CD4-positive, alpha-beta T cell treated with Interleukin-10 for 1 hour (primary cell): ENCODE results near the gene ABI3.
"Not testable (repeated sequence)": the region's sequence is repeated elsewhere in the genome, so short reads cannot be mapped to it uniquely, and the experiment has no call there.

Experiments used
- DNase-seq: peaks from one replicate; pipeline ENCODE4 v3.0.0-alpha.2; 2020

Gene ABI3, protein sequence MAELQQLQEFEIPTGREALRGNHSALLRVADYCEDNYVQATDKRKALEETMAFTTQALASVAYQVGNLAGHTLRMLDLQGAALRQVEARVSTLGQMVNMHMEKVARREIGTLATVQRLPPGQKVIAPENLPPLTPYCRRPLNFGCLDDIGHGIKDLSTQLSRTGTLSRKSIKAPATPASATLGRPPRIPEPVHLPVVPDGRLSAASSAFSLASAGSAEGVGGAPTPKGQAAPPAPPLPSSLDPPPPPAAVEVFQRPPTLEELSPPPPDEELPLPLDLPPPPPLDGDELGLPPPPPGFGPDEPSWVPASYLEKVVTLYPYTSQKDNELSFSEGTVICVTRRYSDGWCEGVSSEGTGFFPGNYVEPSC

DNA sequence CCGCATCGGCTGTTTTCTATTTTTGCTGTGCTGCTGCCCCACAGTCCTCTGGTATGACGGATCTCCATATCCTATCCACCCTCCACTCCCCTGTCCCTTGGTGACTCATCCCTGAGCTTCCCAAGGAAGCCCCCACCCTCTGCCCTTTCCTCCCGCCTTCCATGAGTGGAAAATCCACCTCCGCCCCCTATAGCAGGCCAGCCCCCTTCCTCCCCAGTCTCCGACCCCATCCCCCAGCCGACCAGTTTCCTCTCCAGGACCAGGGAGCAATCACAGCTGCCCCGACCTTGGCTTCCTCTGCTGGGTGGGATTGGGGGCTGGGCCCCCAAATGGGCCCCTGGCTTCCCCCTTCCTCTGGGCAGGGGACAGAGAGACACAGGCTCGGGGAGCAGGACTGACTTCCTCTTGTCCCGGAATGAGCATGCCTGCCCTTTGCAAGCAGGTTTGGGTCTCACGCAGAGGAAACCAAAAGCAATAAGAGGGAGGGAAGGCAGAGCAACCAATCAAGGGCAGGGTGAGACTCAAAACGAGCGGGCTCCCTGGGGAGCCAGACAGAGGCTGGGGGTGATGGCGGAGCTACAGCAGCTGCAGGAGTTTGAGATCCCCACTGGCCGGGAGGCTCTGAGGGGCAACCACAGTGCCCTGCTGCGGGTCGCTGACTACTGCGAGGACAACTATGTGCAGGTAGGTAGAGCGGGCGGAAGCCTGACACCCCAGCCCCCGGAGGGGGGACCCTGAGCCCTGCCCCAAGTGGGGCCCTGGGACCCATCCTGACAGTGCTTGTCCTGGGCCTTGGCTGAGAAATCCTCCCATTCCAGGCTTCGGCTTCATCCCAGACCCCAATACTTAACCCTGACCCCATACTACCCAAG, at the start of gene ABI3, which contains the start of gene GNGT2:
Gene ABI3 (plus strand): TSS at position 550 of the 872 bp plus-strand sequence. CDS start 18 bp downstream, at position 568.
Gene GNGT2 (minus strand): TSS at position 417 of the 872 bp plus-strand sequence. CDS start 3,152 bp downstream, outside the sequence.
- DNase-seq = peak; percentile 73

DNA sequence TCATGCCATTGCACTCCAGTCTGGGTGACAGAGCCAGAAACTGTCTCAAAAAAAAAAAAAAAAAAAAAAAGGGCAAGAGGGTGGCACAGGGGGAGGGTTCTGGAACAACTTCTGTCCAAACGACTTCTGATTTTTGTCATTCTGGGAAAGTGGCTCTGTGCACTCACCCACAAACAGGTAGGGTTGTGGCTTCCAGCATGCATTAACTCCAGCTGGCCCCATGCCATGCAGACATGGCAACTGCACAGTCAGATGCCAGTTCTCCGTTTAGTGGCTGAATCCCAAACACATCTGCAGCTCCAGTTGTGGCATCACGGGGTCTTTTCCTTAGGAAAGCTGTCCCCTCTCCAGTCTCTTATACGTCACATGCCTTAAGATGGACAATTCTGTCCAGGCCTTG, 47.6 kb upstream of the ABI3 start:
- DNase-seq = no peak

DNA sequence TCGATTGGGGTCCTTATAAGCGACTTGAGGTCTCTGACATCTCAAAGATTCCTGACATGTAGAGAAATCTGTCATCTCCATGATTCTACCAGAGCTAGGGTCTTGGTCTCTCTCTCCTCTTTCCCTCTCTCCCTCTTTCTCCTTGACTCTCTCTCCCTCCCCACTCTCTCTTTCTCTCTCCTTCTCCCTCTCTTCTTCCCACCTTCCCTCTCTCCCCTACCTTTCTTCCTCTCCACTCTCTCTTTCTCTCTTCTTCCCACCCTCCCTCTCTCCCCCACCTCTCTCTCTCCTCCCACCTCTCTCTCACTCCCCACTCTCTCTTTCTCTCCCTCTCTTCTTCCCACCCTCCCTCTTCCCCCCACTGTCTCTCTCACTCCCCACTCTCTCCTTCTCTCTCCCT, 45.4 kb upstream of the ABI3 start:
- DNase-seq = no peak

DNA sequence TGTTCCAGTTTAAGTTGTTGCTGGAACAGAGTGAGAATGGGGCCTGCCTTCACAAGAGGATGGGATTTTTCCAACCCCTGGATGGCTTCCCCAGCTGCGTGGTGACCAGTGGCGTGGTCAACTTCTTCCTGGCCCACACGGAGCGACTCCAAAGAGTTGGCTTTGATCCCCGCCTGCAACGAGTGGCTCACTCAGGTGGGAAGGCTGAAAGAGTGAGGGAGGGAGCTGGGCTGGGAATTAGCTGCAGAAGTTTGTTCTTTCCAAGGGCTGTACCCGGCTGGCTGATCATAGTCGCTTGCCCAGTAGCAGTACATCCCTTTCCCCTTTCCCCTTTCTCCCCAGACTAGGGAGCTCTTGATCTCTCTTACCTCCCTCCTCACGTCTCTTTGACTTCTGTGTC, 41.8 kb upstream of the ABI3 start:
- DNase-seq = no peak

DNA sequence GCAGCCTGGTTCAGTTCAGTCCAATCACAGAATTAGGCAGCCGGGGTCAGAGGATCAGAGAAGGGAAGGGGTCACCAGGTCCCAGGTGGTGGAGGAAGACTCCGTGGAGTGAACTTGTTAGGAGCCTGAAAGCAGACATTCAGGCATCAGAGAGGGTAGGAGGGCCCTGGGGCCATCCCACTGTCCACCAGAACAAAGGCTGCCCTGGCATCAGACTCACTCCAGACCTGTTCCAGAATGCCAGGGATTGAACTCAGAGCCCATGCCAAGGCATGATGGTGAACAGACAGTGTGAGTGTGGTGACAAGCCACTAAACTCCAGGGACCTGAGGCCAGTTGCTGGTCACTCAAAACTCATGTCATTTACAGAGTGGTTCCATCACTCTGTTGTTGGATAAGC, 40.3 kb upstream of the ABI3 start:
- DNase-seq = no peak

DNA sequence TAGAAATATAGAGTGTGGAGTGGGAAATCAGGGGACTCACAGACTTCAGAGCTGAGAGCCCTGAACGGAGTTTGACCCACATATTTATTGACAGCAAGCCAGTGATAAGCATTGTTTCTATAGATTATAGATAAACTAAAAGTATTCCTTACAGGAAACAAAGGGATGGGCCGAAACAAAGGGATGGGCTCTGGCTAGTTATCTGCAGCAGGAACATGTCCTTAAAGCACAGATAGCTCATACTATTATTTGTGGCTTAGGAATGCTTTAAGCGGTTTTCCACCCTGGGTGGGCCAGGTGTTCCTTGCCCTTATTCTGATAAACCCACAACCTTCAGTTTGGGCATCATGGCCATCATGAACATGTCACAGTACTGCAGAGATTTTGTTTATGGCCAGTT, 39.8 kb upstream of the ABI3 start:
- DNase-seq = not testable (repeated sequence)

DNA sequence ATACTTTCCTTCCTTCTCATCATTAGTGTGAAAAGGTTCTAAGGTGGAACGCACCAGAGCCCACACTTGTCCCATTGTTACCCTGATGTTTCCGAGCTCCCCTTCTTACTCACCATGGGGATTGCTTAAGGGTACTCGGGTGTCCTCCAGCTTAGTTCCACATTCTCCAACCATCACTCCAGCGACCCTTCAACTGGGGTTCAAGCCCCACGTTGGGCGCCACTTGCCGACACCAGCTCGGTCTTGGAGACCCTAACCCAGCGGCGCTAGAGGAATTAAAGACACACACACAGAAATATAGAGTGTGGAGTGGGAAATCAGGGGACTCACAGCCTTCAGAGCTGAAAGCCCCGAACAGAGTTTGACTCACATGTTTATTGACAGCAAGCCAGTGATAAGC, 34.5 kb upstream of the ABI3 start:
- not testable (repeated sequence) for DNase-seq

DNA sequence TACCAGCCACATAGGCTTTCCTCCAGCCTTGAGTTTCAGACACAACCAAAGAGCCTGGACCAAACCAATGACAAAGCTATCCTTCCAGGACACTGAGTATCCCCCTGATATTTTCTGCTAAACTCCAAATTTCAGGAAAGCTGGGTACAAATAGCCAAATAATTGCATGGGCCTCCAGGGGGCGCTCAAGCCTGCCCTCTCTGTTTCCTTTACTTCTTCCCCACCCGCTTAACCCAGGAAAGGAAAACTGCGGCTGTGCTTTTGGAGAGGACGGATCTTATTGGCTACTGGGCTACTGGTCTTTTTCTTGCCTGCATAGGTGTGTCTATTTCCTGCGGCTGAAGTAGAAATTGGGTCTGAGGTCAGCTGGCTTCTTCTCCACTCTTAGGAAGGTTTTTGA, 30.2 kb upstream of the ABI3 start:
- DNase-seq = peak; percentile 71

DNA sequence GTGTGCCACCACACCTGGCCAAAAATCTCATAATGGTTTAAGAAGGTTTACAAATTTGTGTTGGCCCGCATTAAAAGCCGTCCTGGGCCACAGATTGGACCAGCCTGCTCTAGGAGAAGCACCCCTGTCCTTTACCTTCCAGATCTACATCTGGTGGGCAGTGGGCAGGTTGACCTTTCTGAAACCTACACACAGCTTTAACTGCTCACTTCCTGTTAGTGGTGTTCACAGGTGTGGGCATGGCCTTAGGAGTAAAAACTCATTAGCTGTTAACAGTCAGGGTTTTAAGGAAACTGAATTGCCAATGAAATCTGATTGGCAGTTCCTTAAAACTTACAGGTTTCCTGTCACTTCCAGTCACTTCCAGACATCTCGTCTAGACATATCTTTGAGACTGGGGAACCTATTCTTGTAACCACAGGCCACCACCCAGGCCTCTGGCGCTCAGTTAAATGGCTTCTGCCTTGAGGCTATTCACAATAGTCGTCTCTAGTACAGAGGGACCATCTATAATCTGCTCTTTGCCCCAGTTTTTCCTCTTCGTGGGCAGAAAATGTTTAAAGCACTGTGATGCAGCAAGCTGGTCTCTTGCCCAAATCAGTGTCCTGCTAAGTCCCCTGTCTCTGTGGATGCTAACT, 29.4 kb upstream of the ABI3 start:
- no peak for DNase-seq

DNA sequence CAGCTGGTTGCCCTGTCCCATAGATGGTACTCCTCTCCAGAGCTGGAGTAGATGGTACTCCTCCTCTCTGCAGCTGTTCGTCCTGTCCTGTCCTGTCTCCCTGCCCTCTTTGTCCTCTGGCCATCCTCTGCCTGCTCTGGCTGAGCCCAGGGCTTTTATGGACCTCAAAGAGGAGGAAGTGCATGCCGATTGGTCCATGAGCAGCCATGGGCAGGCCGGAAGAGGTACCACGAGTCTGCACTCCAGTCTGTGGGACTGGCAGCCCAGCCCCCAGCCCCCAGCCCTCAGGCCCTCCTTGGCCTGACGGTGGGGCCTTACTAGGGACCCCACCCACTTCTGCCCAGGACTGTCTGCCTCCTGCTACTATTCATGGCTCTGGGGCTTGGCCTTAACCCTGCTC, 27.2 kb upstream of the ABI3 start:
- no peak for DNase-seq

DNA sequence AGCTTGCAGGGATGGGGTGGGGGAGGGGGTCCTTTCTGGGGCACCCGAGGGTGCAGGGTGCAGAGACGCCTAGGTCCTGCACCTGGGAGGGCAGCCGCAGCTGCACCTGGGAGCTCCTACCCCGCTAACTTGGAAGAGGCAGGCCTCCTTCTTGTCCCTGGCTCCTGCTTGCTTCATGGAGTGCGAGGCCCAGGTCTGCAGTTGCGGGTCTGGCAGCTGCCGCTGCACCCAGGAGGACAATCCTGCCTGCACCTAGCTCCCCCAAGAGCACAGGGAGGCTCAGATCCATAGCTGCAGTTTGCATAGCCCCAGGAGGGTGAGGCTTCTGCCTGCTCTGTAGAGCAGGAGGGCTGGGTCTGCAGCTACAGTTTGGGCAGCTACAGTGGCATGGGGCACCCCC, 26.7 kb upstream of the ABI3 start:
- no peak for DNase-seq

DNA sequence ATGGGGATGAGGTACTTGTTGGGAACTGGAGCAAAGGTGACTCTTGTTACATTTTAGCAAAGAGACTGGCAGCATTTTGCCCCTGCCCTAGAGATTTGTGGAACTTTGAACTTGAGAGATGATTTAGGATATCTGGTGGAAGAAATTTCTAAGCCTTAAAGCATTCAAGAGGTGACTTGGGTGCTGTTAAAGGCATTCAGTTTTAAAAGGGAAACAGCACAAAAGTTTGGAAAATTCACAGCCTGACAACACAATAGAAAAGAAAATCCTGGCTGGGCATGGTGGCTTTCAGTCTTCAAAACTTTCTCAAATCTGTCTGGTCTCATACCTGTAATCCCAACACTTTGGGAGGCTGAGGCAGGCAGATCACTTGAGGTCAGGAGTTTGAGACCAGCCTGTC, 26.0 kb upstream of the ABI3 start:
- DNase-seq = not testable (repeated sequence)

DNA sequence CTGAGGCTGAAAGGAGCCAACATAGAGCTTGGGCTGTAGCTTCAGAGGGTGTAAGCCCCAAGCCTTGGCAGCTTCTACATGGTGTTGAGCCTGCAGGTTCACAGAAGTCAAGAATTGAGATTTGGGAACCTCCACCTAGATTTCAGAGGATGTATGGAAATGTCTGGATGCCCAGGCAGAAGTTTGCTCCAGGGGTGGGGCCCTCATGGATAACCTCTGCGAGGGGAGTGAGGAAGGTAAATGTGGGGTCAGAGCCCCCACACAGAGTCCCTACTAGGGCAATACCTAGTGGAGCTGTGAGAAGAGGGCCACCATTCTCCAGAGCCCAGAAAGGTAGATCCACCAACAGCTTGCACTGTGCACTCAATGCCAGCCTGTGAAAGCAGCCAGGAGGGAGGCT, 25.1 kb upstream of the ABI3 start:
- DNase-seq = not testable (repeated sequence)

DNA sequence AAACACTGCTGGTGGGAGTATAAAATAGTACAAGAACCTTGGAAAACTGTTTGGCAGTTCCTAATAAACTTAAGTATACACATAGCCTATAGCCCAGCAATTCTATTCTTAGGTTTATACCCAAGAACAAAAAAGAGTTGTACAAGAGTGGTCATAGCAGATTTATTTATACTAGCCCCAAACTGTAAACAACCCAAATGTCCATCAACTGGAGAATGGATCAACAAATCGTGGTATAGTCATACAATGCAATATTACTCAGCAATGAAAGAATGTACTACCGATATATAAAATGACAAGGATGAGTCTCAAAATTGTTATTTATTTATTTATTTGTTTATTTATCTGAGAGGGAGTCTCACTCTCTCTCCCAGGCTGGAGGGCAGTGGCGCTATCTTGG, 23.2 kb upstream of the ABI3 start:
- no peak for DNase-seq

DNA sequence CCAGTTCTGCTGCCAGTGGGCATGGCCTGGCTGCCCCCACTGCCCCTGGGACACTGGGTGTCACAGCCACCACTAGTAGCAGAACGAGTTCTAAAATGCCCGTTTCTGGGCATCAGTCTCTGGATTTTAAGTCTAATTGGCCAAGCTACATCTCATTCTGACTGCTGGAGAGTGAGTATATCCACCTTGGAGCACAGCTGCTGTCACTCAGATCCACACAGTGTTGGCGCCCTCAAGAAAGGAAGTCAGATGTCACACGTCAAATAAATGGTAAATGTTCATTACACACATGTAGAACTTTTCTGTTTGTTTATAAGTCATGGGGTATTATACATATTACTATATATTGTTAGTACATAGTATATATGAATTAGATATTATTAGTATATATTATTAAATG, 19.6 kb upstream of the ABI3 start:
- no peak for DNase-seq

DNA sequence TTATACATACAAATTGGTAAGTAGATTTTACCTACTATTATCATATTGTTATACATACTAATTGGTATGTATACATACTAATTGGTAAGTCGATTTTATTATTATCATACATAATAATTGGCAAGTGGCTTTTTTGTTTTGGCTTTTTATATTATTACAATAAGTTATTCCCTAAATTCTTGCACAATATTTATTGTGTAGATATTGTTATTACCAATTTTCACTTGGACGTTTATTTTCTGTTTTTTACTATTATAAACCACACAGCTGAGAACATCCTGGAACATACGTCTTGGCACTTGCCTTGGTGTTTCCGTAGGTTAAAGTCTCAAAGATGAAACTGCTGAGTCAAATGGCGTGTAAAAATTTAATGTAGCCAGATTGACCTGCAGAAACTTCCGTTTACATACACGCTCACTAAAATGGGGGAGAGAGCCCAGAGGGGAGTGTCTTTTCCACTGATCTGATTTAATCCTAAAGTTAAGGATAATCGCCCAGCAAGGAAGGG, 19.0 kb upstream of the ABI3 start:
- DNase-seq = no peak

DNA sequence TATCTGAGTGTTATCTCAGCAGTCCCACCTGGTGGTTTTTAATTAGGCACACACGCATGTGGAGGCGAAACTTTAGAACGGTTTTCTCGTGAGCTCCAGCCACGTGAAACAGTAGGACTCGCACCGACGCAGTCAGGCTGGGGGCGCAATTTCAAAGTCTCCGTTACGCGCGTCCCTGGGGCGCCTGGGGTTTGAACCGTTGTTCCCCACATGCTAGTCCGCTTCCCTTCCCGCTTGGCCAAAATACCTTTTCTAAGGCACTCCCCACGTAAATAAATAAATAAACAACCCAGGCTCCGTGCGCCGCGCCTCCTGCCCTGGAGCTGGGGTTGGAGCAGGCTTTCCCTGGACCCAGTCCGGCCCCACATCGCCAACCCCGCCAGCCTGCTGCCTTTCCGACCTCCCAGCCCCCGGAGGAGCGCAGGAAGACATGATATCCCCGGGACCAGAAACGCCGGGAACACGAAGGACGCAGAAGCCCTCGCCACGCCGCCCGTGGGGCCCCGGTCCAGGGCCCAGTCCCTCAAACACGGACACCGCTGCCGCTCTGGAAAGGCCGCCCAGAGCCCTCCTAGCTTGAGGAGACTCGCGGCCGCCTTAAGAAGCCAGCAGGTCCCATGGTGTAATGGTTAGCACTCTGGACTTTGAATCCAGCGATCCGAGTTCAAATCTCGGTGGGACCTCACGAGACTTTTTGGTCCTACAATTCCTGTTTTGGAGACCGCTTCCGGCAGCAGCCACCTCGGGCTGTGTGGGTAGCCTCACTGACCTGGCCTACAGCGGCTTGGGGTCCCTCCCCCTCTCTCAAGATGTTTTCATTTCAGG, 18.4 kb upstream of the ABI3 start:
- DNase-seq = peak; percentile 91

DNA sequence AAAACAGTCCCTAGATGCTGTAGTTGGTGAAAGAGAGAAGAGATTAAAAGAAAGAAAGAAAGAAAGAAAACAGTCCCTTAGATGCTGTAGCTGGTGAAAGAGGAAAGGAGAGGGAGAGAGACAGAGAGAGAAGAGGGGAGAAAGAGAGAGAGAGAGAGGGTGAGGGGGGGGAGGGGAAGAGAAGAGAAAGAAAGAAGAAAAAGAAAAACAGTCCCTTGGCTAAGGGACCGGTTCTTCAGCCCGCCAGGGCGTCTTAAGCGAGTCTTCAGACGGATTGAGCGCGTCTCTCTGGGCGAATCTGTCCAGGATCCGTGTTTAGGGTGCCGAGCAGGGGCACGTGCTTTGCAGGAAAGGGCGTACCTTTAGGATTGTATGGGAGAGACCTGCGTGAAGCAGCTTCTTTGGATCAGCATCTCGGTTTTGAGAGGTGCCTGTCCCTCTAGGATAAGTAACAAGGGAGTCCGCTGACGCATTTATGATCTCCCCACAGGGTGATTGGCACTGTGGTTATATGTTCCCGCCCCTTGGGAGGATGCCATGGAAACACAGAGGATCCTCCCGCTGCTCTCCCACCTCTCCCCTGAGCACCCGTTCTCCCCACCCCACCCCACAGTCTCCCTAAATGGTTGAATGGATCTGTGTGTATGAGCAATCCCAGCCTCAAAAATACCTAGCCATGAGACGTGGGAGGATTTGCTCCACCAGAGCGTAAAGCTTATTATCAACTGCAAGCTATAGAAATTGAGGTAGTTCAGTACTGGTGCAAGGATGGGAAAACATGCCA, 16.8 kb upstream of the ABI3 start:
- peak; percentile 23 for DNase-seq

DNA sequence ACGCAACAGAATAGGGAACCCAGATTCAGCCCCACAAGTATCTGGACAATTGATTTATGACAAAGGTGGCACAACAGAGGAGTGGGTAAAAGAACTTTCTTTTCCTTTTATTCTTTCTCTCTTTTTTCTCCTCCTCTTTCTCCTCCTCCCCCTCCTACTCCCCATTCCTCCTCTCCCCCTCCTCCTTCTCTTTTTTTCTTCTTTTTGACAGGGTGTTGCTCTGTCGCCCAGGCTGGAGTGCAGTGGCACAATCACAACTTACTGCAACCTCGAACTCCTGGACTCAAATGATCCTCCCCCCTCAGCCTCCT, 16.3 kb upstream of the ABI3 start:
- no peak for DNase-seq

DNA sequence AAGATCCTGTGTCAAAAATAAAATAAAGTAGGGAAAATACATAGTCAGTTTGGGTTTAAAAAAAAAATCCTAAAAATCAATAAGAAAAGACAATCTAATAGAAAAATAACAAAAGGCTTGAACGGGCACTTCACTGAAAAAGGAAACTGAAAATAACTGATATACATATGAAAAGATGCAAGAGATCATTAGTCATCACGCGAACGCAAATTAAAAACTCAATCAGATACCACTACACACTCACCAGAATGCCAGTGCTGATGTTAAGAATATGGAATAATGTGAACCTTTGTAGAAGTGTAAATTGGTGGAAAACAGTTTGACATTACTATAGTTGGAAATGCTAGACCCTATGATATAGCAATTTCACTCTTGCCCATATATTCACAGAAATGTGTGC, 14.8 kb upstream of the ABI3 start:
- no peak for DNase-seq

DNA sequence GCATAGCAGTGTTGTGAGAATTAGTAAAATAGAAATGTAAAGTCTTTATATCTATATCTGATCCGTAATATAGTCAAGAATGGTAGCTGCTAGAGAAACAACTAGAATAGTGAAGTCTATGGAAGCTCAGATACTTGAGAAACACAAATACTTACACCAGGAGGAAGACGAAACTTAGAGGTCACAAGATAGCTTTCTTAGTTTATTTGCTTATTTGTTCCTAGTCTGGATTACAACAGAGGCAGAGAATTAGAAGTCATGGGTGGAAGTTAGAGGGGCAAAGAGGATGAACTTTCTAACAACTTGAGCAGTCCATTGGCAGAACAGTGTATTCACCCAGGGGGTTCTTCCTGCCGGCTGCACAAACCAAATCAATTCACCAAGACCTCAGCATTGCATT, 14.0 kb upstream of the ABI3 start:
- no peak for DNase-seq
